GM13977 (cell line): Measurements from ENCODE around the gene RAB13.
"Not testable (repeated sequence)": the region's sequence is repeated elsewhere in the genome, so short reads cannot be mapped to it uniquely, and the experiment has no call there.

Experiments used
- DNase-seq: peaks from one replicate; pipeline ENCODE4 v3.0.0; 2012; ENCODE audit warnings: low spot score
- in situ Hi-C: fragments of 300-500 bp; cut with MboI; formaldehyde crosslinking; loops from one replicate; pipeline ENCODE4 v1.12.0; 2022; ENCODE audit warnings: low sequenced_read_pairs, low pct_unique_long_range_greater_than_20kb, mixed read lengths, inconsistent platforms; ENCODE audit not compliant: unreplicated experiment
- TF ChIP-seq, protein P1 (sequence below): IDR thresholded peaks from 2 replicates; pipeline ENCODE4 v1.5.1; 2012; ENCODE audit warnings: mild to moderate bottlenecking, control low read depth; ENCODE audit not compliant: insufficient read depth; ENCODE audit errors: extremely low read depth, missing control alignments

The RAB13 gene

DNA sequence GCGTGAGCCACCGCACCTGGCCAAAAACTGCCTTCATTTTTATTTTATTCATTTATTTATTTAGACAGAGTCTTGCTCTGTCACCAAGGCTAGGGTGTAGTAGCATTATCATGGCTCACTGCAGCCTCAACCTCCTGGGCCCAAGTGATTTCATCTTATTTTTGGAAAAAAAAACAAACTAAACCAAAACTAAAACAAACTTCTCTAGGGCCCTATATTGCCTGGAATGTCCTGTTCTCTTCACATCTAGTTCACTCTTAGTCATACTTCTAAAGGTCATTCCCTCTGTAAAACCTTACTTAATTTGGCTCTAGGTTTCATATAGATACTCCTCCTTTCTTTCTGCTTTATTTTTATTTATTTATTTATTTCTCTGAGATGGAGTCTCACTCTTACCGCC lies 20.0 kb upstream of the RAB13 start:
- in situ Hi-C loops, result no loop called here
- no peak for DNase-seq
- TF ChIP-seq, protein P1, sequence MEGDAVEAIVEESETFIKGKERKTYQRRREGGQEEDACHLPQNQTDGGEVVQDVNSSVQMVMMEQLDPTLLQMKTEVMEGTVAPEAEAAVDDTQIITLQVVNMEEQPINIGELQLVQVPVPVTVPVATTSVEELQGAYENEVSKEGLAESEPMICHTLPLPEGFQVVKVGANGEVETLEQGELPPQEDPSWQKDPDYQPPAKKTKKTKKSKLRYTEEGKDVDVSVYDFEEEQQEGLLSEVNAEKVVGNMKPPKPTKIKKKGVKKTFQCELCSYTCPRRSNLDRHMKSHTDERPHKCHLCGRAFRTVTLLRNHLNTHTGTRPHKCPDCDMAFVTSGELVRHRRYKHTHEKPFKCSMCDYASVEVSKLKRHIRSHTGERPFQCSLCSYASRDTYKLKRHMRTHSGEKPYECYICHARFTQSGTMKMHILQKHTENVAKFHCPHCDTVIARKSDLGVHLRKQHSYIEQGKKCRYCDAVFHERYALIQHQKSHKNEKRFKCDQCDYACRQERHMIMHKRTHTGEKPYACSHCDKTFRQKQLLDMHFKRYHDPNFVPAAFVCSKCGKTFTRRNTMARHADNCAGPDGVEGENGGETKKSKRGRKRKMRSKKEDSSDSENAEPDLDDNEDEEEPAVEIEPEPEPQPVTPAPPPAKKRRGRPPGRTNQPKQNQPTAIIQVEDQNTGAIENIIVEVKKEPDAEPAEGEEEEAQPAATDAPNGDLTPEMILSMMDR, result no peak

DNA sequence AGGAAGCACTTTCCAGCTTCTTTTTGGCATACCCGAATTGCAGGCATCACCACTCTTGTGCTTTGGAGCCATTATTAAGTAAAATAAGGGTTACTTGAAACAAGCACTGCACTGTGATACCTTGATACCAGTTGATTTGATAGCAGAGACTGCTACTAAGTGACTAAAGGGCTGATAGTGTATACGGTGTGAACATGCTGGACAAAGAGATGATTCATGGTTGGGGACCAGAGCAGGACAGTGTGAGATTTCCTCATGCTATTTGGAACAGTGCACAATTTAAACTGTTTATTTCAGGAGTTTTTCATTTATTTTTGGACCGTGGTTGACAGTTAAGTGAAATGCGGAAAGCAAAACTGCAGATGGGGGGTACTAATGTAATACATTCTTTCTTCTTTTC lies 14.3 kb upstream of the RAB13 start:
- DNase-seq, result no peak
- TF ChIP-seq, protein P1, result no peak
- in situ Hi-C loops, result no loop called here

DNA sequence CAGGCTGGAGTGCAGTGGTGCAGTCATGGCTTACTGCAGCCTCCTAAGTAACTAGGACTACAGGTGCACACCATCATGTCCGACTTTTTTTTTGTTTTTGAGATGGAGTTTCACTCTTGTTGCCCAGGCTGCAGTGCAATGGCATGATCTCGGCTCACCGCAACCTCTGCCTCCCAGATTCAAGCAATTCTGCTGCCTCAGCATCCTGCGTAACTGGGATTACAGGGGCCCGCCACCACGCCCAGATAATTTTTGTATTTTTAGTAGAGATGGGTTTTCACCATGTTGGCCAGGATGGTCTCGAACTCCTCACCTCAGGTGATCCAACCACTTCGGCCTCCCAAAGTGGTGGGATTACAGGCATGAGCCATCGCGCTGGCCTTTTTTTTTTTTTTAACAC lies 10.7 kb upstream of the RAB13 start:
- in situ Hi-C loops, result loop anchor here (25.0 kb wide), 1 partner anchor 485 kb away; no protein-coding TSS in a partner anchor
- not testable (repeated sequence) for DNase-seq

DNA sequence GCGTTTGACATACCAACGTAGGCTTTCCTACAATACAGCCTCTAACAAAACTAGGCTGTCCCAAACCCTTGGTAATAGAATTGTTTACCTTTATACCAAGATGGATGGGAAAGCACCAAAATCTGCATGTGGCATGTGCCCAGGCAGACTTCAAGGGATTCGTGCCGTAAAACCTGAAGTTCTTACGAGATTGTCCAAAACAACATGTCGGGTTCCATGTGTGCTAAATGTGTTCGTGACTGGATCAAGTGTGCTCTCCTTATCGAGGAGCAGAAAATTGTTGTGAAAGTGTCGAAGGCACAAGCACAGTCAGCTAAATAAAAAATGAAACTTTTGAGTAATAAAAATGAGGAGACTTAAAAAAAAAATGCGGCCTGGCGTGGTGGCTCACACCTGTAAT lies 9.5 kb upstream of the RAB13 start:
- DNase-seq, result no peak
- TF ChIP-seq, protein P1, result no peak
- in situ Hi-C loops, result loop anchor here (25.0 kb wide), 1 partner anchor 483 kb away; no protein-coding TSS in a partner anchor

DNA sequence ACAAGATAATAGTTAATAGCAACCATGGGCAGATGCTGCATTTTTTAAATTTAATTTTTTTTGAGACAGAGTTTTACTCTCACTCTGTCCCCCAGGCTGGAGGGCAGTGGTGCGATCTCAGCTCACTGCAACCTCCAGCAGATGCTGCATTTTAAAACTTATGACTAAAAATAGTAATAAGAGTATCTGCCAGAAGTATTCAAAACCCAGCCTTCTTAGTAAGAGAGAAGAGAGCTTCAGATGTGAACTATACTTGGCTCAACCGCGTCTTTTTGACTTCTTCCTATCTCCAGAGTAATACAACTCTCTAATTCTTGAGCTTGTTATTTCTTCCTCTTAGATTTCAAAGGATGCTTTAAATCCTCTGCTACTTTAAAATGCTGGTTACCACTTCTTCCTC lies 9.1 kb upstream of the RAB13 start:
- TF ChIP-seq, protein P1, result no peak
- DNase-seq, result no peak
- in situ Hi-C loops, result loop anchor here (25.0 kb wide), 1 partner anchor 483 kb away; no protein-coding TSS in a partner anchor

DNA sequence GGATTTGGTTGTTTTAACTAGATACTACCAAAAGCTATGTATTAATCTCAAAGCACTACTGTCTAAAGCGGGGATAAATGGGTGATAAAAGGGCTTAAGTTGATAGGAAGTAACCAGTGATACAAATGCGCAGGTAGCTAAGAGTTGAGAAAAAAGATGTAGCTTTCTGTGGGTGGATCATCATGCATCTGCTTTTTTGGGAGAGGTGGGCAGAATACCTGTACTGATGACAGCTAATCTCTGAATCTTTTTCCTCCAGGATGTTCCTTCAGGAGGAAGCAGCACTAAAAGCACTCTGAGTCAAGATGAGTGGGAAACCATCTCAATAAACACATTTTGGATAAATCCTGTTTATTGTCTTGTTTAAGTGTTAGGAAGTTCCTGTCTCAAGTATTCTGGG lies 5.7 kb upstream of the RAB13 start:
- in situ Hi-C loops, result loop anchor here (25.0 kb wide), 1 partner anchor 480 kb away; no protein-coding TSS in a partner anchor
- TF ChIP-seq, protein P1, result no peak
- DNase-seq, result no peak

DNA sequence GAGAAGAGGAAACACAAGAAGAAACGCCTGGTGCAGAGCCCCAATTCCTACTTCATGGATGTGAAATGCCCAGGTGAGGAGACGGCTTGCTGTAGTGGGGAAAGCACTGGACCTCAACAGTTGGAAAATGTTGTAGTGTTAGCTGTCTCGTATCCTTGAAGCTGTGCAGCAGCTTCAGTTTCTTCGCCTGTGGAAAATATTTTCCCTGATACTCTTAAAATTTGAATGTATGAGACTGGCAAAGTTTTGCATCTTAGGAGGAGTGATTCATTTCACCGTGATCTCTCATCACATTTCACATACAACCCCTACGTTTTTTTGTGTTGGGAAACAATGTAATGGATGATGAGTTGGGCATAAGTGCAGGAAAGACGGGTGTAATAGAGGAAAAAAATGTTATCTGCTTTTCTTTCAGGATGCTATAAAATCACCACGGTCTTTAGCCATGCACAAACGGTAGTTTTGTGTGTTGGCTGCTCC lies 5.1 kb upstream of the RAB13 start:
- in situ Hi-C loops, result loop anchor here (25.0 kb wide), 1 partner anchor 479 kb away; no protein-coding TSS in a partner anchor
- TF ChIP-seq, protein P1, result no peak
- DNase-seq, result no peak
